Forelimb muscle (tissue), 1 donor: ENCODE data around the gene SHISA7. TPM values are rescaled to one million over a fixed set of nuclear protein-coding genes. Genes with fewer than 3 reads are reported as not detected.
"Not testable (repeated sequence)": the region's sequence is repeated elsewhere in the genome, so short reads cannot be mapped to it uniquely, and the experiment has no call there.

ENCODE experiments used
- DNase-seq: peaks from one replicate; pipeline ENCODE4 v3.0.0-alpha.2; 2013; ENCODE audit warnings: low read depth
- polyA plus RNA-seq: library from polyadenylated mRNA; unstranded; fragments of 120-200 nt; gene quantifications from one replicate; pipeline ENCODE4 v1.2.1, GENCODE V29; 2013; ENCODE audit not compliant: insufficient read length

Gene SHISA7
- polyA plus RNA-seq, 1 donor: 0.14 TPM

DNA sequence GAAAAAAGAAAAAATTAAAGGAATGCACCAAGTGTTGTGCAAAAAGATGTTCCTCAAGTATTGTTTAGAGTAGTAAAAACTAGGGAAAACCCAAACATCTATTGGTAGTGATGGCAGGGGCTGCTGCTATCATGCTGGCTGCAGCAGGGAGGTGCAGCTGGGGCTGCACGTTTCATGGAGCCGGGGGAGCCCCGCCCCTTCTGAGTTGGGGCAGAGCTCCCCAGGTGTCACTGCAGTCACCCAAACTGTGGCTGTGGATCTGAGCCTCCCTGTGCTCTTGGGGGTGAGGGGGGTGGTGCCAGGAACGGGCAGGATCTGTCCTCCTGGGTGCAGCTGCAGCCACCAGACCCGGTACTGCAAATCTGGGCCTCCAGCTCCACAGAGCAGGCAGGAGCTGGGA, 24.0 kb downstream of the SHISA7 start:
- DNase-seq: no peak

DNA sequence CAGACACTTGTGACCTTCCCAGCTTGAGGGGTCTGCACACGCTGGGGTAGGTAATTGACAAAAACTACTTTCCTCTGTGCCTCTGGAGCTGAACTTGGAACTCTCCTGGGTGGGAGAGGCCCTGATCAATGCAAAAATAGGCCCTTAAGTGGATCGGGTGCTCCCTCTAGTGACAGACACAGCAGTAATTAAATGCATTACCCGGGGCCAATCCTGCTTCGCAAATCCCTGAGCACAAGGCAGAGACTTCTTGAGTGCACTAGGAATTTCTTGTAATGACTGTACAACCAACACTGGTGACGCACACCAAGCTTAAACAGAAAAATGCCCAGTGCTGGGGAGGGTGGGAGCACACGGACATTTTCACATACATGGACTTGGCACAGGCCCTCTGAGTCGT, 24.9 kb downstream of the SHISA7 start:
- peak; percentile 60 for DNase-seq

GRCh38 chr19:55410168-55410567, 32.9 kb downstream of the SHISA7 start:
- DNase-seq: no peak

DNA sequence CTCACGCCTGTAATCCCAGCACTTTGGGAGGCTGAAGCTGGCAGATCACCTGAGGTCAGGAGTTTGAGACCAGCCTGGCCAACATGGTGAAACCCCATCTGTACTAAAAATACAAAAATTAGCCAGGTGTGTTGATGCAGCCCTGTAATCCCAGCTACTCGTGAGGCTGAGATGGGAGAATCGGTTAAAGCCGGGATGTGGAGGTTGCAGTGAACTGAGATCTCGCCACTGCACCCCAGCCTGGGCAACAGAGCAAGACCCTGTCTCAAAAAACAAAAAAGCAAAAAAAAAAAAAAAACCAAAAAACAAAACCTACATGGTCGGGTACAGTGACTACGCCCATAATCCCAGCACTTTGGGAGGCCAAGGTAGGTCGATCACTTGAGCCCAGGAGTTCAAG, 33.9 kb downstream of the SHISA7 start:
- DNase-seq: not testable (repeated sequence)

- no peak for DNase-seq
These were observed 34.6 kb downstream of the SHISA7 start for GRCh38 chr19:55408533-55408872.

GRCh38 chr19:55407800-55408532, 35.1 kb downstream of the SHISA7 start:
- DNase-seq: peak; percentile 97

- not testable (repeated sequence) for DNase-seq
These were observed 35.6 kb downstream of the SHISA7 start, which contains the start of gene UBE2S for GRCh38 chr19:55407550-55407799. Gene UBE2S, minus strand, starts transcription at chr19:55407788. Its CDS starts 199 bp downstream, at chr19:55407589.

- DNase-seq: no peak
These were observed 36.1 kb downstream of the SHISA7 start for GRCh38 chr19:55406826-55407549.

GRCh38 chr19:55406091-55406825, 36.8 kb downstream of the SHISA7 start:
- DNase-seq: no peak

DNA sequence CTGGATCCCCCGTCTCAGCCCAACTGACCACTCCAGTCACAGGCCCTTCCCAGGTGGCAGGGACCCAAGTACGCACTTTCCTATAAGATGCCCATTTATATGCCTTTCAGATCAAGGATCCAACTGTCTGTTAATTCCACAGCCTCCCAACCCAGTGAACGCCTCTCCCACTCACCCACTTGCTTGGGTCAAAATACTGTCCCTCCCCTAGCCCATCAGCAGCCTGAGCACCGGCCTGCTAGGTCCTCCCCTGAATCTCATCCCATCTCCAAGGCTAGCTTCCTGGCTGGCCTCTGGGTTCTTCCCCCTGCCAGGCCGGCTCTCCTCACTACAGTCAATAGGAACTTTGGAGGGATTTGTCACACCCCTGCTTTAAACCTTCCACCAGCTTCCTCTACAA, 37.5 kb downstream of the SHISA7 start:
- DNase-seq: no peak

GRCh38 chr19:55402509-55402908, 40.6 kb downstream of the SHISA7 start:
- DNase-seq: no peak

- not testable (repeated sequence) for DNase-seq
These were observed 41.7 kb downstream of the SHISA7 start for GRCh38 chr19:55401390-55401789.

DNA sequence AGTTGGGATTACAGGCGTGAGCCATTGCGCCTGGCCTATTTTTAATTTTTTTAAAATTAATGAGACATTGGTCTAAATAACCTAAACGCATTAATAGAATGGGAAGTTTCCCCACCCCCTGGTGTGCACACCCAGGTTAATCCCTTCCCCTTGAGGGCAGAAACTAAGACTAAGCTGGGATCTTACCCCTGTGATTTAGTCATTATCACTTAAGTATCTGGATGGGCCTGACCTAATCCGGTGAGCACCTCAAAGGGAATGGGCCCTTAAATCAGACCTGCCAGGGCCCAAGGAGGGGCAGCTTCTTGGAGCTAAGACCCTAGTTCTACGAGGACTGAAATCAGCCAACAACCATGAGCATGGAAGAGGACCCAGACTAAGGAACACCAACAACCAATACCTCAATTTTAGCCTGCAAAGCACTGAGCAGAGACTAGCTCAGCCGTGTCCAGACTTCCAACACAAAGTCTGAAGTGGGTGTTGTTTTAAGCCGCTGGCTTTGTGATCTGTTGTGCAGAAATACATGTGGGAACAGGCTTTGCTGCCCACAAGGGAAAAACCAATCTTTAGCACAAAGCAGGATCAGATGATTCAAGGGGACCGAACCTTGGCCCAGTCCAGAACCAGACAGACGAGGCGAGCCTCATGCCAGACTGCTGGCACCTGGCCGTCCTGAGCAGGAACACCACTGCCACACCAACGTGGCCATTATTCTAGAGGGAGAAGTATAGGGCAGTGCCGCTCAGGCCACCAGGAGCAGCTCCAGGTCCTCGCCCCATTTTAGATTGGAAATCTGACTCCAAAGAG, 42.6 kb downstream of the SHISA7 start:
- no peak for DNase-seq

GRCh38 chr19:55398200-55398925, 44.7 kb downstream of the SHISA7 start:
- no peak for DNase-seq

DNA sequence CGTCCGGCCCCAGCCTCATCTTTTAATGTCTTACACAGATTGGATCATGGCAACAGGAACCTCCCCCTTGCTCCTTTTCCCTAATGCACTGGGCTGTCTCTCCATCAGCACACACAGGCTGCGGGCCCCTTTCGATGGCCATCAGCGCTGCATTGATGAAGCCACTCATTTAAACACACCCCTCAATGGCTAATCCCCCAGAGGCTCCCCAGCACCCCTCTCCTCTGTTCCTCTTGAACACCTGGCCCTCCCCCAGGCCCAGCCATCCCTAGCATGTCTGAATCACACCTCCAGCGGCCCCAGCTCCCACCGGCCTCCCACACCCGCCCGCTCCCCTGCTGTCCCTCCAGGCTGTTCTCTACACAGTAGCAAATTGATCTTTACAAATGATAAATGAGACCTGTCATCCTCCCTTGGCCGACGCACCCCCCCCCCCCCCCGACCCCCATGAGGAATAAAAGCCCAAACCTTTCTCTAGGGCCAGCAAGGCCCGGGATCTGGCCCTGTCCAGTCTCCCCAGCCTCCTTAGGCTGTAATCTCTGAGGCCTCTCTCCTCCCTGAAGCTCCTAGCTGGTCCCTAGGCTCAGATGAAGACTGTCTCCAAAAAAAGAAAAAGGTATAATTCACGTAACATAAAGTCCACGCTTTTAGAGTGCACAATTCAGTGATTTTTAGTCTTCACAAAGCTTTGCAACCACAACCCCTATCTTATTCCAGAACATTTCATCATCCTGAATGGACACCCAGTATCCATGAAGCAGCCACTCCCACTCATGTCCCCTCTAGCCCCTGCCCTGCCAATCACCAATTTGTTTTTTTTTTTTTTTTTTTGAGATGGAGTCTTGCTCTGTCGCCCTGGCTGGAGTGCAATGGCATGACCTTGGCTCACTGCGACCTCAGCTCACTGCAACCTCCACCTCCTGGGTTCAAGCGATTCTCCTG, 50.0 kb downstream of the SHISA7 start:
- no peak for DNase-seq

DNA sequence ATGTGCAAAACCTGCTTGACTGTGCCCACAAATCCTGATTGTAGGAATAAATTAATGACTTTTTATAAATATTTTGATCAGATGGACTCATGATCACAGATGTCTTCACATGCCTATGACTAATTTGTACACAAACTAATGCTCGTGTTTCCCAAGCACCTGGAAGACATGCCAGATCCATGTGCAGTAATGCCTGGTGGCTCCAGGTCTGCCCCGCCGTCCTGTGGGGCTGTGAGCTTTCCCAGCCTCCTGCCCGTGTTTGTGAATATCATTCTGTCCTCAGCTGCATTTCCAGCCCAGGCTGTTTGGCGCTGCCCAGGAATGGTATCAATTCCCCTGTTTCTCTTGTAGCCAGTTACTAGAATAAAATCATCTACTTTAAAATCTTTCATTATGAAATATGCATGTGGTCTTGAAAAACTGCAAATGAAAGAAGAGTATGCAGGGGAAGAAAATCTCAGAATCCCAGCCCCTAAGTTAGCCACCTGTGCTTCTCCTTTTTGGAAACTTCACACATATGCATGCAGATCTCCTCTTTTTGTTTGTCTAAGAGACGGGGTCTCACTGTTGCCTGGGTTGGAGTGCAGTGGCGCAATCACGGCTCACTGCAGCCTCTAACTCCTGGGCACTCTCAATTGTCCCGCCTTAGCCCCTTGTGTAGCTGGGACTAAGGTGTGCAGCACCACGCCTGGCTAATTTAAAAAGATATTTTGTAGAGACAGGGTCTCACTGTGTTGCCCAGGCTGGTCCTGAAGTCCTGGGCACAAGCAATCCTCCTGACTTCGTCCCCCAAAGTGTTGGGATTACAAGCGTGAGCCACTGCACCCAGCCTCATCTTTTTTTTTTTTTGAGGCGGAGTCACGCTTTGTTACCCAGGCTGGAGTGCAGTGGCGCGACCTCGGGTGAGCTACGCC, 51.1 kb downstream of the SHISA7 start:
- no peak for DNase-seq

DNA sequence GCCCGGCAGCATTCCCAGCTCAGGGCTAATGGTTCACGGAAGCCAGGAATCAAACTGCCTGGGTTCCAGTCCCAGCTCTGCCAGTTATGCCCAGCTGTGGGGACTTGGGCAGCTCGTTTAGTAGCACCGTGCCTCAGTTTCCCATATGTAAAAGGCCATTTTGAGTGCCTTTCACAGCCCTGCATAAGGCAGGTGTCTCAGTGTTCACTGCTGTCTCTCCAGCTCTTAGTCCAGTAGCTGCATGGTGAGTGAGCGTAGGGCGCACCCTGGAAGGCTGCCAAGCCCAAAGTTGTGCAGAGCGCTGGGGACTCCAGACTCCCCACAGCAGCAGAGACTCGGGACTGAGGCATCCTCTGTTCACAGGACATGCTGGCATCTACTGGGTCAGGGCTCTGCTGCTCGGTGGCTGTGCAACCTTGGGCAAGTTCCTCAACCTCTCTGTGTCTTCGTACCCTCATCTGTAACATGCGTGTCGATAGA, 51.9 kb downstream of the SHISA7 start:
- no peak for DNase-seq

DNA sequence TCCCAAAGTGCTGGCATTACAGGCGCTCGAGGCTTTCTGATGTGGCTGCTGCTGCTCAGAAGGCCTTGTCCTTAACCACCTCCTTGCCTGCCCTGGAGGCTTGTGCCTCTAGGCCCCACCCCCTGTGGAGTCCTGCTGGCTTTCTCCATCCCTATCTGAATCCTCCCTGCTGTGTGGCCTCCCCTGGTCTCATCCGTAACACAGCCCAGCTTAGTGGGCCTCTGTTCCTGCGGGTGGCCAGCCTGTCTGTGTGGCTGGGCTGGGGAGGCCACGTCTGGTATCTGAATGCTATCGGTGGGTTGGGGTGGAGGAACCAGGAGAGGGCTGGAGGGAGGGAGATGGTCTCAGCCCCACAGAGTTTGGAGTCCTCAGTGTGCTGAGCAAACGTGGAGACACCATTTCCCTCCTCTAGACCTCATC, 52.6 kb downstream of the SHISA7 start:
- no peak for DNase-seq
